GM21367 (cell line): Measurements from ENCODE around the gene OPCML.
A peak's percentile ranks its signal among the peaks of the same experiment; 100 is the strongest.

ENCODE experiments used
- ATAC-seq: cut with Tn5 transposase; IDR thresholded peaks from one replicate; pipeline ENCODE4 v1.9.1; 2021; ENCODE audit not compliant: unreplicated experiment

Gene OPCML

DNA sequence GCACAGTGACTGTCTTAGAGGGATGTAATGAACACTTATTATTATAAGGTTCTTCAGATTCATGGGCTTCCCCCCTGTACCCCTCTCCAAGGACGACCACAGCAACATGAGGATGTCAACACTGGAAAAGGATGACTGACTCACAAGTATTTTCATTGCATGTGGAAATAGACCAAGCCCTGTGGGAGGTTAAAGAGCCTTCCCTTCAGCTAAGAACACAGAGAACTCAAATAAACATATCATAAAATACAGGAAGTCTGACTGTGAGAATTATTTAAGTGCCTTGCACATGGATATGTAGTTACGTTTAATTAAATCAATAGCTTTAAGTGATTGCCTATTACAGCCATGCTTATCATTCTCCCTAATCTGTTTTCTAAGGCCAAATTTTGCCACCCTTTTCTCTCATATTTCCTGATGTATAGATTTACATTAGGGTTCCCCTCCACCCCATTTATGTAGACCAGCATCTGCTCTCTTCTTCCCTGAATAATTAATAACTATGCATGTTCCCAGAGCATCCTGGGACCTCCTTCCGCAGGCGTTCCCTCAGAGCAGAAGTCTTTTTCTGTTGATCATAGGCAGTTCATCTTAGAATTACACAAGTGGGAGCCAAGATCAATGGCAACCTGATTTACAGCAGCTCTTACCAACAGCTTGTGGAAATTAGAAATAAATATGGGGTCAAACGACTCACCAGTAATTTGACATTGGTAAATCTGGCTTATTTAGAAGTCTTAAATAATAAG is 226.9 kb downstream of the OPCML start:
- no peak for ATAC-seq

DNA sequence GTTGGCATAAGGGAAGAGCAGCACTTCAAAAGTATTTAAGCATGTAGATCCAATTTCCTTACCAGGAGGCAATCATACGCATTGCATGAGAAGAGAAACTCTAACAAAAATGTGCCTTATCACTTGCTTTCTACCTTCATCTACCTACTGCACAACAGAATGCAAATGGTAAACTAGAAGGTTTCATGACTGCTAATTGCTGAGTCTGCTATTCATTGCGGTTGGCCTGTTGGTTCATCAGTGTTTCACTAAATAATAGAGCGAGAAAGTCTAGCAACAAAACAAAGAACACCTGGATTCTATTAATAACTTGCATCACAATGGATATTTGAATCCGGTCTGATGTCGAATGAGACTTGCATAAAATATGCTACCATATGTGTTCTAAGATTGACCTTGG is 229.0 kb downstream of the OPCML start:
- no peak for ATAC-seq

DNA sequence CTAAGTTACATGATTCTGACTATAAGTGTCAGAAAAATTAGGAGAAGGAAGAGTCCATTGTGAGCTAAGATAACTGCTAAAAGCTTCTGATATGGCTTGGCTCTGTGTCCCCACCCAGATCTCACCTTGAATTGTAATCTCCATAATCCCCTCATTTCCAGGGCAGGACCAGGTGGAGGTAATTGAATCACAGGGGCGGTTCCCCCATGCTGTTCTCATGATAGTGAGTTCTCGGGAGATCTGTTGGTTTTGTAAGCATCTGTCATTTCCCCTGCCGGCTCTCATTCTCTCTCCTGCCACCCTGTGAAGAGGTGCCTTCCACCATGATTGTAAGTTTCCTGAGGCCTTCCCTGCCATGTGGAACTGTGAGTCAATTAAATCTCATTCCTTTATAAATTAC is 230.2 kb downstream of the OPCML start:
- no peak for ATAC-seq

DNA sequence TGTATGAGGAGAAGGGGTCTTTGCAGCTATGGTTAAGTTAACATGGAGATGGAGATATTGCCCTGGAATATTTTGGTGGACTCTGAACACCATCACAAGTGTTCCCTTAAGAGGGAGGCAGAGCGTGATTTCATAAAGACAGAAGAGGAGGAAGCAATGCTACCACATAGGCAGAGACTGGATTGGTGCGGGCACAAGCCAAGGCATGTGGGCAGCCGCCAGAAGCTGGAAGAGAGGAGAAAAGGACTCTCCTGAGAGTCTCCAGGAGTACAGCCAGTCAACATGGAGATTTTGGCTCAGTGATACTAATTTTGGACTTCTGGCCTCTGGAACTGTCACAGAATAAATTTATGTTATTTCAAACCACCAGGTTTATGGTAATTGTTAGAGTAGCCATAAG is 231.6 kb downstream of the OPCML start:
- ATAC-seq = no peak

DNA sequence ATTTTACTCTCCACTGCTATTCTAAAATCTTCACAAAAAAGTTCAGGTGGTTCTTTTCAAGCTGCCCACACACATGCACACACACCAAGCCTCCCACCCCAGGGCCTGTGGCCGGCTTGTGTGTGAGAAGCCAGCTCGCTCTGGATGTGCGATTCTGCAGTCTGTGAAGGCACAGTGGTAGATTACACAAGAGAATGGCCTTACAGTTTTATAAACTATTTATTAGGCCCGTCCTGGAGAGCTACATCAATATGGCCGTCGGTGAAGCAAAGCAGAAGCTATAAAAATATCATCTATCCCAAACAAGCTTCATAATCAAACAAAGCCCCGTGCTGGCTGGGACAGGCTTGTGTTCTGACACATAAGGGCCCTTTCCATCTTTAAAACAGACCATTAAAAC is 240.5 kb downstream of the OPCML start:
- ATAC-seq = no peak

DNA sequence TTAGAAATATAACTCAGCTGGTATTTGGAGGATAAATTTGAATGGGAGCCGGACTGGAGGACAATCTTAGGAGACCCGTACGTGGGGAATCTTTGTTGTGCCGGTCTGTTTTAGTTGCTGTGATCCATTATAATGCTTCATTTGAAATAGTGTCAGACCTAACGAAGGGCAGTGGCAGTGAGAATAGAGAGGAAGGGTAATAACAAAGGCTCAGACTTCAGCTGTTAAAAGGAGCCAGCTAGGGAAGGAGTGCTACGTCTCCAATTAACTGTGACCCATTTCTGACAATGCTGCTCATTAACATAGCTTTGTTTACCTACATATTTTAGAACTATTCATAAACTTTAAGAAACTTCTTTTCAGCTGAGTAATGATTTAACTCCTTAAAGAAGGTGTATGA is 246.9 kb downstream of the OPCML start:
- no peak for ATAC-seq

DNA sequence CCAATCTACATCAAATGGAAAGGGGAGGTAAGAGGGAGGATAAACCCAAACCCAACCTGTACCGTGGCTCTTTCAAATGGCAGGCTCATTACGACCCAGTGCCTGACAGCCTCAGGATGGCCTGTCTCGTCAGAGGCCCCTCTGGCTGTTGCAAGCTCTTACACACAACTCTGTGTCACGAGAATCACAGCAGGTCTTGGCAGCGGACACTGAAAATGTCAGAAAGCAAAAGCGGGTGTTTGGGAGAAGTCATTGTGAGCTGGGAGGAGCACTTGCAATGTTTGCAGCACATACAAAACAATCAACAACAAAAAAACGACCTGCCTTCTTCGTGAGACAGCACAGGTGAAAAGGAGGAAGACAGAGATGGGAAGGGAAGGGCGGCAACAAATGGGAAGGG is 248.1 kb downstream of the OPCML start:
- no peak for ATAC-seq

DNA sequence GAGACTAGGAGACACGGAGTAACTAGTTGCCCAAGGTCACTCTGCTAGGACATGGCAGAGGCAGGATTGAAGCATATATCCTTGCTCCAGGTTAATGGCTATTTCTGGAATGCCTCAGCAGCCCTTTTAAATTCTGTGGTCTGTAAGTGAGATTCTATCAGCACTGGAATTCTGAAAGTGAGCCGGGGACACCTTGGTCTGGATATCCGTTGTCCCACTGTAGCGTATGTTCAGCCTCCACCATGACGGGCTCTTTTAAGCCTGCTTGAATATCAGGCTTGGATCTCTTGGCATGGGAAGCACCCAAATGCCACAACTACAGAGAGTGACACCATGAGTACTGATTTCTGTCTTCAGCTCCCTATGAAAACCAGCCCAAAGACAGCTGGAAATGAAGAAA is 254.4 kb downstream of the OPCML start:
- no peak for ATAC-seq

DNA sequence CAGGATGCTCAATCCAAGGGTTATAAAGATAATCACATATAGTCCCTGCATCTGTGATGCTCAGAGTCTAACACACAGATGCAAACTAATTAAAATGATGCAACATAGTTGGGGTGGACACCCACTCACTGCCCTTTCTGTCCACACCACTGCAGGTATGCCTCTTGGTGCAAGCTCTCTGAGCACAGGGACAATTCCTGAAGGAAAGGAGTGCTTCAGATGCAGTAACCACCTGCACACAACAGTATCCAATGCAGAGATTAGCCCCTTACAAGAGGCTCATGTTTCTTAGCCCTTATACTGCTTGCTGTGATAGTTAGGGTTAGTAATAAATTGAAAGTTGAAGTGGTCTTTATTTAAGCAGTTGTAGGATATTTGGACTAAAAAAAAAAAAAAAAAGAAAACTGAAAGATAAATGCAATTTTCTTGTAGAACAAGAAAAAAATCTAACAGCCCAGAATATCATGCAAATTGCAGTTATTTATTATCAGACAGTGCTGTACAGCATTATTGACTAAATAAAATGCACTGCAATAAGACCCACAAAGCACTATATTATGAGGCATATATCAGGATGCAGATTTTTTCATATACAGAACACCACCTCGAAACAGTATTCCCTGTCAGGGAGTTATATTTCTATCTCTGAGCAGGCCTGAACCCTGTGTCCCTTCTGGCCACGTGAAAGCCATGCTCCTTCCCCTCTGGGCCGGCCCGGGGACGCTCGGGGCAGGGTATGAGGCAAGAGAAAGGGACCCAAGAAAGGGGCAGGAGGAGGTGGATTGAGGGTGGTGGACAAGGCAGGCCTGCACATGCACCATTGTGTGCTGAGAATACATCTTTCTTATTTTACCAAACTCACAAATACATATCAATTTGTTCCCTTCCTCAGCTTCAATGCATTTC is 260.2 kb downstream of the OPCML start:
- no peak for ATAC-seq

DNA sequence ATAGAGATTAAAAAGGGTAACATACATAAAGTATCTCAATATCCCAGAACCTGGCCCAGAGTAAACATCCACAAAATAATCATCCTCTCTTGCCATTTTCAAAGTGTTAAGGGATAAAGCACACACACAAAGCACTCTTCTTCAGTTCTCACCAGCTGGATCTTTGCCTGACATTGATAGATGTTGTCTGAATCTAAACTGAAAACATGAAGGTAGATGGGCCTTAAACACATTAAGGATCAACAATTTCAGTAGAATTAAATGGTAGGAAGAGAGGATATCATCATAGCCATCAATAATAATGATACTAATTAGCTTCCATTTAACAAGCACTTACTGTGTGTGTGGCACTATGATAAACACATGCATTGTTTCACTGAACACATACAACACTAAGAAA is 261.1 kb downstream of the OPCML start:
- no peak for ATAC-seq

DNA sequence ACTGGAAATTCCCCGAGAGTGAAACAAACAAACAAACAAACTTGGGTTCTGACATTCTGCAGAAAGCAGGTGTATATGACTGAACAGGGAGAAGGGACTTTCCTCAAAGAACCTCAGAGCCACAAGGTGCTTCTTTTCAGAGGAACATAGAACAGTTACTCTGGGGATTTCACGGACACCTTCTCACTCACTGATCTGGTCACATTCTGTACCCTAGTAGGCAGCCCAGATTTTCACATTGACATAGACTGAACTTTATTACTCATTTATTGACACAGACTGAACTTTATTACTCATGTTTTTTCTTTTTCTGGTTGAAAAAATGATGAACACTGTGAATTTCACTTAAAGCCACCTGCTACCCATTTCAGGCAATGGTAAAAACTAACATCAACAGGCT is 263.0 kb downstream of the OPCML start:
- peak; percentile 95 for ATAC-seq

DNA sequence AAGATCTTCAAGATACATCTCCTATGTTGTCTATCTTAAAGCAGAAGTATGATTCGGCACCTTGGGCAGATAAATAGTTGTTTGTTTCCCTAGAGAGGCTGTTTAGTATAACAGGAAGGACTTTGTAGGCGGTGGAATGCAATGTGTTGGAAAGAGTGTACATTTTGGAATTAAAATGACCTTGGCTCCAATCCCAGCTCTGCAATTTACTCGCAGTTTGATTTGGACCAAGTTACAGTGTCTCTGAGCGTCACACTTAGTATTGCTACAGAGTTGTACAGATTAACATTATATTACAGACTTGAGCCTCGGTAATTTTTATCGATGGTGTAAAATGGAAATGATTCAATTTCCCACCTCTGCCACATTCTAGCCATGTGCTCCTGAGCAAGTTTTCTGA is 265.3 kb downstream of the OPCML start:
- ATAC-seq = no peak

DNA sequence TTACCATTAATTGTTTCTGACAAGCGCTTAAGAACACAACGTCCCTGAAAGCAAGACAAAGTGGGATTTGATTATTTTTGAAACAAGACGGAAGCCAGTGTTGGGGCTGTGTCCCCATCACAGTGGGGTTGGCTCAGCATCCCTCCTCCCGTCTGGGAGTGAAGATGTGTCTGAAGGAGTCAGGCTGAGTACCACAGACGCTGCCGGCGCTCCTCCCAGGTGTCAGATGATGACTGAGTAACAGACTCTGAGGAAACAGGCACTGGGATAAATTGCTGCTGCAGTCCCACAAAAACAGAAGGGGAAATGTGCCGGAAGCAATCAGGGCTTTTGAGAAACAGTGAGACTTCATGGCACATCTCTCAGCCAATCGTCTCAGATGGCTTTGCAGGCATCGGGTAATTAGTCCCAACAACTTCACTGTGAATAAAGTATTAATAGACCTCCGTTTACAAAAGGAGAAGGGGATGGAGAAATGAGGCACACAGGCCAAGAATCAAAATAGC is 266.7 kb downstream of the OPCML start:
- no peak for ATAC-seq

DNA sequence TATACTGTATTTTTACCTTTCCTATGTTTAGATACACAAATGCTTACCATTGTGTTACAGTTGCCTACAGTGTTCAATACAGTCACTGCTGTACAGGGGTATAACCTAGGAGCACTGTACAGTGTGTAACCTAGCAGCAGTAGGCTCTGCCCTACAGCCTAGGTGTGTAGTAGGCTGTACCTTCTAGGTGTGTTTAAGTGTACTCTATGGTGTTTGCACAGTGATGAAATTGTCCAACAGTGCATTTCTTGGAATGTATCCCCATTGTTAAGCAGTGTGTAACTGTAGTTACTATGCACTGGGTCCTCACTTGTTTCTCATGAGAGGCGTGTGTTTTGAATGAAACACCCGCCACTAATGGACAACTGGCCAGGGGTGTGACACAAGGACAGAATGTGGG is 269.0 kb downstream of the OPCML start:
- no peak for ATAC-seq

DNA sequence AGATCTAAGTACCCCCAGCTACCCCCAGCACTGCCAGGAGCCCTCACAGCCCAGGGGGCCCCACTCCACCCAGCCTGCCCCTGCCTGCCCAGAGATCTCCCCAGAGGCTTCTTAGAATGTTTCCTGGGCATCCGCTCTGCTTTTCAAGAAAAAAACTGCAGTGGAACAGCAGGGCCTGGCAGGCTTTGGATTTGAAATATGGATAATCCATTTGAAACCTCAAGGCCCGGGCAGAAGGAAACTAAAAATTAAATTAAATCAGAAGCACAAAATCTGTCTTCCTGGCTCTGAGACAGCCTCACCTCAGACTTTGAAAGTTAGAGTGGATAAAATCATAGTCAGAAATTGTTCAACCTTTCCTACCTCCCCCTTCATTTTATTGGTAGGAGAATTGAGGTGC is 273.6 kb downstream of the OPCML start:
- no peak for ATAC-seq

DNA sequence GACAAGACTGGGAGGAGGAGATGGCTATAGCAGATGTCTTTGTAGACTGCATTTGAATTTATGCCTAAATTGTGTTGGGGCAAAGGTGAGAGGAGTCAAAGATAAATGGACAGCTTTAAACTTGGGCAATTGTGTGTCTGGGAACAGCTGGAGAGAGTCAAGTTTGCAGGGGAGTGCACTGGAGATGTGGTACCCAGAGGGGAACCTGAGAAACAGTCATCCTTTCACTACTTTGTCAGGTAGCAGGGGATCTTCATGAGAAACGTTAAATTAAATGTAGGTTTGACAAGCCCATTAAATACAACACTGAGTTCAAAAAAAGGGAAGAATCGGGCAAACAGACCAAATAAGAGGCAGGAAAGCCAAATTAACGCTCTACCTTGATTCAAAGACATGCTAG is 277.7 kb downstream of the OPCML start:
- no peak for ATAC-seq

DNA sequence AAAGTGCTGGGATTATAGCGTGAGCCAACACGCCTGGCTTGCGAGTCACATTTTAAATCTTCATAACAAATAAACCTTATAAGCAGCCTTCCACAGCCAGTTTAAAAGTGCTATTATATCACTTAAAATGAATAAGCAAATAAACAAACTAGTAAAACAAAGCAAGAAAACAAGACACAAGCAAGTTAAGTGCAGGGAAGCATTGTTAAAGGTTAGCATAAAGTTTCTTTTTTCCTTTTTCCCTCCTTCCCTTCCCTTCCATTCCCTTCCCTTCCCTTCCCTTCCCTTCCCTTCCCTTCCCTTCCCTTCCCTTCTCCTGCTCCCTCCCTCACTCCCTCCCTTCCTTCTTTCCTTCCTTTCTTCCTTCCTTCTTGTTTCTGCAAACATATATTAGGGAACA is 278.7 kb downstream of the OPCML start:
- ATAC-seq = no peak

DNA sequence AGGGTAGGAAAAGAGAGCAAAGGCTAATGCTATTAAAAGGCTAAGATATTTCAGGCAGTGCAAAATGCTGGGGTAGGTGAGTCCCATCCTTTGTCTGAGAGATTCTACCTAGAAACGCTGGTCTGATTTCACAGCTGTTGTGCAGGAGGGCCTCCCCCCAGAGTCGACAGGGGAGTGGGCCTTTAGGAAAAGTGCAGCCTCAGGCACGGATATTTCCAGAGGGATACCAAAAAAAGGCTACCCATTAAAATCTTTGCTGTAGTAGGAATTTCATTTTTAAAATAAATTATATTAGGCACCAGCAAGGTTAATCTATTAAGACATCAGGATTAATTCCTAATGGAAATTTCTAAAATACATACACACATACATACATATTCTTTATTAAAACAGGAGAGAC is 280.5 kb downstream of the OPCML start:
- no peak for ATAC-seq

DNA sequence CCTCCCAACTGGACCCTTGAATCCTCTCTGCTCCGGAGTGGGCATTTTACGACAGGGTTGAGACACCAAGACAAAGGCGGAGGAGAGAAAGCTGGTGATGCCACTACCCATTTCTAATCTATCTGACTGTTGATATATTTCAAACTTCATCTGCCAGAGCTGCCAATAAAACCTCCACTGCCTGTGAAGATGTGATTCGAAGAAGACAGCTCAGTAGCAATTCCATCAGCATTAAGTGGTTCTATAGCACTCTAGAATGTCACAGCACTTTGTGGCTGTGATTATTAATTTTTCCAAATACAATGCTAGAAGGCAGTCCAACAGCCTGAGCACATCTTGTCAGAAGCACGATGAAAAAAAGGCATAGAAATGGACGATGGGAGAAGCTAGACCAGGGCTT is 282.8 kb downstream of the OPCML start:
- no peak for ATAC-seq

DNA sequence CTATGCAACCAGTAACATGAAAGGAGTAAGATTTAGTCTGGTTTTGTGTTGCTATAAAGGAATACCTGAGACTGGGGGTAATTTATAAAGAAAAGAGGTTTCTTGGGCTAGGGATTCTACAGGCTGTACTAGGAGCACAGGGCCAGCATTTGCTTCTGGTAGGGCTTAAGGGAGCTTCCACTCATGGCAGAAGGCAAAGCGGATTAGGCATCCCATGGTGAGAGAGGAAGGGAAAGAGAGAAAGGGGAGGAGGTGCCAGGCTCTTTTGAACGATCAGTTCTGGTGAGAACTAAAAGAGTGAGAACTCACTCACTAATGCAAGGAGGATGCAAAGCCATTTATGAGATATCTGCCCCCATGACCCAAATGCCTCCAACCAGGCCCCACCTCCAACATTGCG is 283.2 kb downstream of the OPCML start:
- no peak for ATAC-seq

DNA sequence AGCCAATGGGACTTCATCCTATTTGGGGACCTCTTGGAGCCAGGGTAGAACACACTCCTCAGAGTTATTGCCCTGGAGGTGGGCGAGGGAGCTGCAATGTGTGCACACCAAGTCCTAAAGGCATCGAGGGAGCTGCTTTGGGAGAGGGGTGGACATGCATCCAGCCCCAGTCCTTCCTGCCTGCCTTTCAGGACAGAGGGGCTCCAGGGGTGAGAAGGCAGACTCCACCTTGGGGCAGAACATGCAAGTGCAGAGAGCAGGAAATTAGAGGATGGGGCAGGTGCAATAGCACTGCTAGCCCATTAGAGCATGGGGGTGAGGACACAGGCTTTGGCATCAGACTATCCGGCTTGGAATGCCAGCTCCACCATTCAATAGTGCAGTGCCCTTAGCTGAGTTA is 288.5 kb downstream of the OPCML start:
- ATAC-seq = no peak

DNA sequence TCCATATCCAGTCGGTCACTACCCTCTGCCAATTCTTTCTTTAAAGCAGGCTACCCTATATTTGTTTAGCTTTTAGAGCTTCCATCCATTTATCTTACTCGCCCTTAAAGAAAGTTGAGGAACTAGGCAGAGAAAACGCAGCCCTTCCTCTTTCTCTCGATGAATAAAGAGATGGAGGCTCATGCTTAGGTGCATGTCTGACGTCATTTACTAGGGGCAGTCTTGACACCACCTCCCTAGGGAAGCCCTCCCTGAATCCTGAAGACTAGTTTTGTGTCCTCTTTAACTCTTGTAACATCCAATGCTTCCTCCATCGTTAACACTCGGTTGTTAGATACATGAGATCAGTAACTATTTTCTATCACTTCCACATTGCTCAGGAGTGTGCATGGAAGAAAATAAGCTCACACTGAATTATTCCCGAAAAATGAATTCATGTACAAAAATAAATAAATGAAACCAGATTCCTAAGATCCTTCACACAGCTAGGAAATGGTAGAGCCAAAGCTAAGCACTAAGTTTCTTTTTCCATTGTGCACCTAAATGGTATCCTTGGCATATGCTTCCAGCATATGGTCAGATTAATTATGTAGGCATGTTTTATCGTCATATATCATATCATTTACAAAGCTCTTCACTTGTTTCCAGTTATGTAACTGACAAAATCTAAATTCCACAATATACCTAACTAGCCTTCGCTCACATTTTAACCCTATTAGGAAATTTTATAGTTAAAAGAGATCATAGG is 291.2 kb downstream of the OPCML start:
- no peak for ATAC-seq
